ENCODE measurements around the gene CNGA4. TPM values are rescaled to one million over a fixed set of nuclear protein-coding genes. Genes with fewer than 3 reads are reported as not detected.

Gene CNGA4
- total and polyA plus RNA-seq, 2 donors (not counting 1 experiment from before 2014, with no cell fraction given) = 0.79 to 1.9 TPM

GRCh38 chr11:6234387-6235107 is 4.3 kb upstream of the CNGA4 start, which contains the start of gene FHIP1B:
Gene FHIP1B (minus strand): TSS chr11:6234636. CDS start chr11:6224516, 10,120 bp downstream.
- Mint-ChIP-seq H3K4me1 (peaks cover 29% of the 10 kb centered on the region), H3K9me3 (ENCODE audit: insufficient read depth) (no peaks in the 10 kb centered on the region), H3K27ac (peak within 1 kb of the TSS; percentile 91), H3K4me3 (peak within 1 kb of the TSS; percentile 98), H3K27me3 (no peaks in the 10 kb centered on the region)
- WGBS (ENCODE audit: insufficient coverage) = under 1% methylated on average over 62 of the region's 62 CpGs
- intact Hi-C loops (cut with micrococcal nuclease) = loop anchor here (1.0 to 10.0 kb wide), 11 partner anchors 156 to 1753 kb away; partner anchors contain the start of genes ARFIP2, EIF3F, ILK and MRPL17
- peaks cover 40% of the 10 kb centered on the region for H3K79me2 ChIP-seq (ENCODE audit: control insufficient read depth, insufficient read depth, low read length)
- POLR2A ChIA-PET = interaction anchor here (1.0 to 1.5 kb wide), 2 partner anchors 156 to 378 kb away, joined by 3 read pairs; partner anchors contain the start of gene SMPD1
- H2AFZ ChIP-seq (ENCODE audit: insufficient read depth, low read depth, low read length, poor library complexity, severe bottlenecking) = peak within 1 kb of the TSS; percentile 99
- H3K9ac ChIP-seq (ENCODE audit: low read length) = peak within 1 kb of the TSS; percentile 88
- no peak for TF ChIP-seq EZH2 (IDR thresholded peaks at IDR 0.05; ENCODE audit: borderline replicate concordance, insufficient read depth, low read depth, low read length, poor library complexity, severe bottlenecking)
- no peak for TF ChIP-seq CTCF (IDR thresholded peaks at IDR 0.05)
- ATAC-seq (ENCODE audit: low read depth) (peak; percentile 92), DNase-seq (peak; percentile 100)
- H3K27me3 ChIP-seq (replicated peaks in 1 of 4; ENCODE audit: control extremely low read depth in 1 of 4, control insufficient read depth in 3 of 4, insufficient read depth in 4 of 4, low read length in 3 of 4) = peaks cover 0 to 9% (median 2%) of the 10 kb centered on the region in 4 experiments
- H3K27ac ChIP-seq (ENCODE audit: low read length in 2 of 2) = peak within 1 kb of the TSS; percentile 69 to 90
- H3K4me2 ChIP-seq (replicated peaks; ENCODE audit: low read depth, low read length, poor library complexity, severe bottlenecking) = peak within 1 kb of the TSS; percentile 91
- CTCF ChIA-PET = interaction anchor here (1.0 kb wide), 4 partner anchors 17 to 550 kb away, joined by 3 read pairs; no protein-coding TSS in a partner anchor
- no peaks in the 10 kb centered on the region for H3K9me3 ChIP-seq (ENCODE audit: control extremely low read depth in 1 of 3, control insufficient read depth in 2 of 3, insufficient read depth in 1 of 3, low read length in 2 of 3)
- H3K4me1 ChIP-seq (ENCODE audit: control insufficient read depth in 2 of 2, insufficient read depth in 2 of 2, low read length in 2 of 2) = peaks cover 7 to 13% of the 10 kb centered on the region in 2 donors
- H3K4me3 ChIP-seq (ENCODE audit: control extremely low read depth in 1 of 5, extremely low read depth in 1 of 5, insufficient read depth in 1 of 5, low read depth in 2 of 5, low read length in 4 of 5) = peak within 1 kb of the TSS; percentile 71 to 90 (median 87)
- peaks cover 0 to 1% of the 10 kb centered on the region in 2 experiments for H3K36me3 ChIP-seq (replicated peaks in 1 of 2; ENCODE audit: control extremely low read depth in 1 of 2, control insufficient read depth in 1 of 2, extremely low read depth in 1 of 2, insufficient read depth in 2 of 2, low read length in 1 of 2)
- H4K20me1 ChIP-seq (ENCODE audit: control insufficient read depth, insufficient read depth, low read length, poor library complexity, severe bottlenecking) = peaks cover 4% of the 10 kb centered on the region

GRCh38 chr11:6237266-6237665 is 1.6 kb upstream of the CNGA4 start:
- Histone ChIP-seq H2AFZ (ENCODE audit: insufficient read depth, low read depth, low read length, poor library complexity, severe bottlenecking) (no peak overlapping the region), H3K4me2 (replicated peaks; ENCODE audit: low read depth, low read length, poor library complexity, severe bottlenecking) (no peak overlapping the region), H3K9ac (ENCODE audit: low read length) (no peak overlapping the region), H4K20me1 (ENCODE audit: control insufficient read depth, insufficient read depth, low read length, poor library complexity, severe bottlenecking) (no peaks in the 10 kb centered on the region), H3K27me3 (replicated peaks in 1 of 4; ENCODE audit: control extremely low read depth in 1 of 4, control insufficient read depth in 3 of 4, insufficient read depth in 4 of 4, low read length in 3 of 4) (peaks cover 0 to 21% (median 3%) of the 10 kb centered on the region in 4 experiments), H3K79me2 (ENCODE audit: control insufficient read depth, insufficient read depth, low read length) (peaks cover 18% of the 10 kb centered on the region), H3K9me3 (ENCODE audit: control extremely low read depth in 1 of 3, control insufficient read depth in 2 of 3, insufficient read depth in 1 of 3, low read length in 2 of 3) (no peaks in the 10 kb centered on the region), H3K4me1 (ENCODE audit: control insufficient read depth in 2 of 2, insufficient read depth in 2 of 2, low read length in 2 of 2) (peaks cover 7 to 13% of the 10 kb centered on the region in 2 donors), H3K36me3 (replicated peaks in 1 of 2; ENCODE audit: control extremely low read depth in 1 of 2, control insufficient read depth in 1 of 2, extremely low read depth in 1 of 2, insufficient read depth in 2 of 2, low read length in 1 of 2) (no peaks in the 10 kb centered on the region), H3K4me3 (ENCODE audit: control extremely low read depth in 1 of 5, extremely low read depth in 1 of 5, insufficient read depth in 1 of 5, low read depth in 2 of 5, low read length in 4 of 5) (no peak overlapping the region), H3K27ac (ENCODE audit: low read length in 2 of 2) (no peak overlapping the region)
- no peak overlapping the region for H3K27ac Mint-ChIP-seq
- DNase-seq (no peak), ATAC-seq (ENCODE audit: low read depth) (no peak)
- POLR2A ChIA-PET = no interaction called here
- CTCF ChIA-PET = no interaction called here
- no peaks in the 10 kb centered on the region for H3K9me3 Mint-ChIP-seq (ENCODE audit: insufficient read depth)
- no peak for TF ChIP-seq CTCF (IDR thresholded peaks at IDR 0.05)
- no peak for TF ChIP-seq EZH2 (IDR thresholded peaks at IDR 0.05; ENCODE audit: borderline replicate concordance, insufficient read depth, low read depth, low read length, poor library complexity, severe bottlenecking)
- 100% methylated on average over 2 of the region's 4 CpGs for WGBS (ENCODE audit: insufficient coverage)
- H3K4me1 Mint-ChIP-seq = peaks cover 21% of the 10 kb centered on the region
- intact Hi-C loops (cut with micrococcal nuclease) = loop anchor here (5.0 to 10.0 kb wide), 2 partner anchors 1260 to 1632 kb away; partner anchors contain the start of gene TRIM68
- H3K4me3 Mint-ChIP-seq = no peak overlapping the region
- H3K27me3 Mint-ChIP-seq = peaks cover 15% of the 10 kb centered on the region

Data from B cell (primary cell).